Measurements from ENCODE around the gene PIK3R1.
"Not testable (repeated sequence)": the region's sequence is repeated elsewhere in the genome, so short reads cannot be mapped to it uniquely, and the experiment has no call there.

Gene PIK3R1

DNA sequence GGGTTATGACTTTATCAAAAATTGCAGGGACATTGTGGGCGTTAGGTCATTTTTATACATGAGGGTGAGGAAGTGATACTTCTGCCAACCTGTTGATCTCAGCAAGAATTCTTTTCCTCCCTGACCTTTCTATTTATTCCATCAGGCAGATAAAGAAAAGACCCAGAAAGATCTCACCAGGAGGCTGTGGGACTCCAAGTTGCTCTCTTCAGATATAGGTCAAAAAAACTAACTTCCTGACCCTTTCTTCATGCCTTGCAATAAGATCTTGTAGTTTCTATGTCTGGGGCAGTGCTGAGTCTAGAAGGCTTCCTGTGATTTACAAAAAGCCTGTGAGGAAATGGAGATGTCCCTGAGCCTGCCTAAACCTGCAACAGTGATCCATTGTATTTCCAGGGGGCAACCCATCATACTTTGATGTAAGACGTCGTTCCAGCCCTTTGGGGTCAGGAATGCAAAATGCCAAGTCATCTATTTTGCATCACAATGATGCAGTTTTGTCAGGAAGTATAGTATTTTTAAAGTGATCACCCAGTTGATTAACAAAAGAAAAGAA lies 22.0 kb upstream of the PIK3R1 start:
- no peak for DNase-seq (ENCODE audit: low read depth)

- DNase-seq (ENCODE audit: low read depth), result no peak
Observed at GRCh38 chr5:68194386-68194785, 21.2 kb upstream of the PIK3R1 start.

GRCh38 chr5:68195137-68195536 lies 20.4 kb upstream of the PIK3R1 start:
- DNase-seq (ENCODE audit: low read depth), result no peak

GRCh38 chr5:68196876-68197275 lies 18.7 kb upstream of the PIK3R1 start:
- no peak for DNase-seq (ENCODE audit: low read depth)

GRCh38 chr5:68200288-68200687 lies 15.3 kb upstream of the PIK3R1 start:
- DNase-seq (ENCODE audit: low read depth), result no peak

GRCh38 chr5:68210654-68211053 lies 4.9 kb upstream of the PIK3R1 start:
- DNase-seq (ENCODE audit: low read depth), result not testable (repeated sequence)

- DNase-seq (ENCODE audit: low read depth), result no peak
Observed at GRCh38 chr5:68214482-68215207, 911 bp upstream of the PIK3R1 start.

- peak; percentile 60 for DNase-seq (ENCODE audit: low read depth)
Observed at GRCh38 chr5:68215898-68216244, 315 bp downstream of the PIK3R1 start.

GRCh38 chr5:68216245-68217046 lies 890 bp downstream of the PIK3R1 start:
- peak; percentile 22 for DNase-seq (ENCODE audit: low read depth)

GRCh38 chr5:68217047-68217355 lies 1.4 kb downstream of the PIK3R1 start:
- DNase-seq (ENCODE audit: low read depth), result no peak

DNA sequence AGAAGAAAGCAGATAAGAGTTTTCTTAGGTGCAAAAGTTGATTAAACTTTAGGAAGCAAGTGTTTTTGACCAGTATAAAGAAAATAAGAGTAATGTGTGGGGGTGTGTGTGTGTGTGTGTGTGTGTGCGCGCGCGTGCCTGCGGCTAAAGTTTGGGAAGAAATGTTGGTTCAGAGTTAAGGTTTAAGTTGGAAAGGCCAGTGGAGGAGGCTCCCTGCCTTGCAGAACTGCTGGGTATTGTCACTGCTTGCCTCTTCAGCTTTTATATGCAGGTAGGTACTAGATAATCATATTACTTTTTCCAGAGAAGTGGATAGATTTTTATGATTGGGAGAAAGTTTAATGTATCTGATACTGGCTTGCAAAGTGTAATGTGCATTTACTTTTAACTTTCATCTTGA lies 2.0 kb downstream of the PIK3R1 start:
- DNase-seq (ENCODE audit: low read depth), result no peak

DNA sequence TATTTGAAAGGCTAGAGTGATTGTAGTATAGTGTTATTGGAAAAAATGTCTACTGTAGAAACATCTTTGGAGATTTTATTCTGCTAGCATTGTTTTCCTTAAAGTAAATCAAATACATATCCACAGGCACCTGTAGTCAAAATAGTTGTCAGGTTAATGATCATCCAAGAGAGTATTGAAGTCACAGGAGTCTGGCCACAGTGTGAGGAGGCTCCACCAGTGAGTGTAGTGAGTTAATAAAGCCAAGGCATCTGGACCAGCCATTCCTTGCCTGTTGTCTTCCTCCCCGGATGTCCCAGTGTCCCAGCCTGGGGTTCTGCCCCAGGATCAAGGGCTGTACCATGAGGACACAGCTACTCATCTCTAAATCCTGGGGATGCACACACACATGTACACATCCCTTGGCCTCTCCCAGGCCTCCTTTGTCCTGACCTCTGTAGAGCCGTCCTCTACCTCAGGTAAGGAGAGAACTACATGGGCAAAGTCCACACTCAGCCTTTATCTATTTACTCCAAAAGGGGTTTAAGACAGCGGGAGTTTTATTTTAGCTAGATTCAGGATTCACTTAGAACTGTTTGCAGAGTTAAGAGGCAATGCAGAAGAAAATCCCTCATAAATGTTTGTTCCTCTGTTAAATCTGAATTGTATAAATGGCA lies 3.7 kb downstream of the PIK3R1 start:
- DNase-seq (ENCODE audit: low read depth), result no peak

DNA sequence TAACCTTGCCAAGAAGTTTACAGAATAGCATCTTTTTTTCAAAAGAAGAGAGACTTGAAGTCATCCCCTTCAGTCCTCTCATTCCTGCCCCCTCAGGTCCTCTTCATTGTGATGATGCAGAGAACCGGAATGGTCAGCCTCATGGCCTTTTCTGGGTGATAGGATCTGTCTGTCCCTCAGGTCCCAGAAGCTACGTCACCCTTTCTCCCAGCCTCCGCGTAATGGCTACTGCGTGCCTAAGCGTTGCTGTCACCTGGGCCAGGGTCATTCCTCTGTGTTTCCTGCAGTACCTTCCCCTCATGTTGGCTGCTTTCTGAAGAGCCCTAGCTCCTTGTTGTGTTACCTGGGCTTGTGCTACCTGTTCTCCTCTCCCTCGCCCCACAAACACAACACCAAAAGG lies 4.7 kb downstream of the PIK3R1 start:
- DNase-seq (ENCODE audit: low read depth), result no peak

GRCh38 chr5:68220914-68221313 lies 5.4 kb downstream of the PIK3R1 start:
- no peak for DNase-seq (ENCODE audit: low read depth)

DNA sequence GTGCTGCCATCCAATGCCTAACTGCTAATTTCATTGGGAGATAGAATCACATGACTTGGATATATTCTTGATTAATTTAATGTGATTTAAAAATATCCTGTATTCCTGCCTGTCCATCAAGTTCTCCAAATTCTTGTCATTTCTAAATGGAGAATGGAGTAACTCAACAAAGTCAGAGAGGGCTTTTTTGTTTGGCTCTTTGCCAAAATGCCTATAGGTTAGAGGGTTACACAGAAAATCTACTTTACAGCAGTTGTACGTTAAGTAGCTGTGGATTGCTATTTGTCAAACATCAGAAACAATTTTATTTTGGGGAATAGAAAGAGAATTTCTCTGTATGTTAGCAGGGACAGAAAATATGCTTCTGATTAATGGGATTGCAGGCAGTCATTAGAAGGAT lies 5.9 kb downstream of the PIK3R1 start:
- DNase-seq (ENCODE audit: low read depth), result no peak

DNA sequence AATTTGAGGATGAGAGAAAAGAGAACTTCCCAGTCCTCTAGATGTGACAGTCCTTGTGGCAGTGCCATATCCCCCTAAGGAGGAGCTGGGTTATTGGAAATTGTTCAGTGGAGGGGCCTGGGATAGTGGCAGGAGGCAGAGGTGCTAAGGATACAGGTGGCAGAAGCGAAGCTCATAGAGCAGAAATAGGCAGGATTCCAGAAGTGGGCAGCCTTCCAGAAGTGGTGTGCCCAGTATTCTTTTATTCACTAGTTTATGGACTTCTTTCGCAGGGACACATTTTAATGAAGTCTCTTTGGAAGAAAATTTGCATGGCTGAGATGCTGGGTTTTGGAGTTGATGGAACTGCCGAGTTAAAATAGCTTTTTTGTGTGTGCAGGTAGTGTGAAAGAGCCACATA lies 6.8 kb downstream of the PIK3R1 start:
- DNase-seq (ENCODE audit: low read depth), result no peak

GRCh38 chr5:68222824-68223354 lies 7.3 kb downstream of the PIK3R1 start:
- no peak for DNase-seq (ENCODE audit: low read depth)

DNA sequence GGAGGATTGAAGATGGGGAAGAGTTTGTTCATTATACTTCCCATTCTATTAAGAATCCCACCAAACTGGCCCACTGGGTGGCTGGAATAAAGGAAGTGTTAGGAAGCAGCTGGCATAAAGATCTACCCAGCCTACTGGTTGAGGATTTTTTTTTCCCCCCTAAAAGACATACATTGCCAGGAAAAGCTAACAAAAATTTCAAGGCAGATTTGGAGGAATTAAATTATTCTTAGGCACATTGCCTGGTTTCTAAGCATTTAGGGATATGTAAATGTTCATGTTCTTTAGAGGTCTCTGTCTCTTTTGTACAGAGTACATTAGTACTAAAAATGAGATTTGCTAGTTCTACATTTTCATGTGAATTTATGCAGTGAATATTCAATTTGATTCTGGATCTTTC lies 8.3 kb downstream of the PIK3R1 start:
- no peak for DNase-seq (ENCODE audit: low read depth)

GRCh38 chr5:68224509-68225187 lies 9.1 kb downstream of the PIK3R1 start:
- DNase-seq (ENCODE audit: low read depth), result no peak

- DNase-seq (ENCODE audit: low read depth), result no peak
Observed at GRCh38 chr5:68225188-68225910, 9.8 kb downstream of the PIK3R1 start.

GRCh38 chr5:68225911-68226545 lies 10.5 kb downstream of the PIK3R1 start:
- no peak for DNase-seq (ENCODE audit: low read depth)

Data from stimulated activated CD8-positive, alpha-beta memory T cell treated with anti-CD3 and anti-CD28 coated beads, Interleukin-12 subunit alpha, Interleukin-12 subunit beta, amount 100 ng/mL, for 1 hour (primary cell).